GM18870 (cell line): ENCODE measurements around the gene IFT20.
"Not testable (repeated sequence)": the region's sequence is repeated elsewhere in the genome, so short reads cannot be mapped to it uniquely, and the experiment has no call there.

Experiments used
- ATAC-seq: cut with Tn5 transposase; IDR thresholded peaks from one replicate; pipeline ENCODE4 v1.9.1; 2021; ENCODE audit warnings: moderate library complexity; ENCODE audit not compliant: unreplicated experiment

Gene IFT20

DNA sequence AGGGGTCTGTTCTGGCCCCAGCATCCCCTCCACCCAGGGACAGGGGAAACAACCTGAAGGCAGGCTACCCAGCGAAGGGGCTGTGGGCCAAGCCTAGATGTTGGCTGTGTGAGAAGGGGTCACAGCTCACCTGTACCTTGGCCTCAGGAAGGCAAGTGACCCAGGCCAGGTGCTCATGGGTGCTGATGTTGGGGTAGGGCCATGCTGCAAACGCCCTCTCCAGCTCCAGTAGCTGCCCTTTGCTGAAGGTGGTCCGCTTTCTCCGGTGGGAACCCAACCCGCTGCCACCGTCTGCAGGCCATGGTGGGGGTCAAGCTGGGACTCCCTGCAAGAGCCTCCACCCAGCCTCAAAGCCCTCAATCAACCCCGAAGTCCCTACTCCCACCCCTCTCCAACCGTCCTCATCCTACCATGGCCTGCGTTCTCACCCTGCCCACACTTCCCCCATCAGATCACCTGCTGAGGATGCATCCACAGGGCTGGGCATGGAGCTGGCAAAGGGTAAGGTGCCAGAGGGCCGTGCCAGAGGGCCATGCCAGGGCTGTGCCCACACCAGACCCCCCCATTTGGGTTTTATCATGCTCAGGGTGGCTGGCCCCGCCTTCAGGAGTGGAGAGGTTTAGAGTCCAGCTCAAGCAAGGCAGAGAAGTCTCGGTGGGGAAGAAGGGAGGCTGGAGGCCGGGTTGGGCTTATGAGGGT is 29.5 kb upstream of the IFT20 start, which contains the start of gene SEBOX:
SEBOX (minus strand) TSS at position 535 of the 699 bp plus-strand sequence; CDS start at position 487, 48 bp downstream.
- ATAC-seq, result no peak

- ATAC-seq, result no peak
These were observed 28.7 kb upstream of the IFT20 start for GRCh38 chr17:28363776-28364650.

DNA sequence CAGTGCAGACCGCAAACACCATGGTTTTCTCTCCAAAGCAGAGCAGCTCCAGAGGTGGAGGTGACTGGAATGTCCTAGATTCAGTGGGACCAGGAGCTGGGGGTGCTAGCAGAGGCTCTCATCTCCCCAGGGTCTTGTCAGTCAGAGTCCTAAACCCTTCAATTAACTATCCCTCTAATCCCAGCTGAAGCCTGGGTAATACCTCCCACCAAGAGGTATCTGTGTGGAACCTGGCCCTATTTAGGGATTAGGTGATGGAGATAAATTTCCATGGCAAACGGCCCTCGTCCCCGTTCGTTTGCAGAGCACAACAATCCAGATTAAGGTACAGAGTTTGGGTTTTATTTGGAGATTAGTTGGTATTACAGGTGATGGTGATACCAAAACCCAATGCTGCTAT is 27.9 kb upstream of the IFT20 start:
- ATAC-seq, result no peak

DNA sequence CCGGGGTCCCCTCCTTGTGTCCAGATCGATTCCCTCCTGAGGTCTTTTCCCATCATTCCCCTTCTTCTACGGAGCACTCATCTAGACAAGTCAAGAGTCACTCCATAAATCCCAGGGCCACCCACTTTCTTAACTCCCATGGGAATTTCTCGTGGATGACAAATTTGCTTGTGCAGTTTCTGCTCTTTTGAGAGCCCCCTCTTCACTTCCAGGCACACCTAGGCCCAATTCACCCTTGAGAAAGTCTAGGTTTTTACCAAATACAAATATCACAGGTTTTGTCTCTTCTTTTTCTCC is 22.6 kb upstream of the IFT20 start:
- ATAC-seq, result no peak

GRCh38 chr17:28357061-28357900 is 22.0 kb upstream of the IFT20 start, which contains the start of gene POLDIP2:
Gene POLDIP2 (minus strand): TSS chr17:28357527. CDS start chr17:28357448, 79 bp downstream.
- ATAC-seq, result peak; percentile 80

GRCh38 chr17:28350271-28350670 is 15.0 kb upstream of the IFT20 start:
- ATAC-seq, result no peak

GRCh38 chr17:28348979-28349378 is 13.7 kb upstream of the IFT20 start:
- ATAC-seq, result no peak

GRCh38 chr17:28347261-28347891 is 12.1 kb upstream of the IFT20 start:
- no peak for ATAC-seq

GRCh38 chr17:28346746-28347246 is 11.5 kb upstream of the IFT20 start:
- ATAC-seq, result no peak

GRCh38 chr17:28346199-28346580 is 10.9 kb upstream of the IFT20 start:
- no peak for ATAC-seq

GRCh38 chr17:28345419-28346198 is 10.3 kb upstream of the IFT20 start:
- ATAC-seq, result no peak

- no peak for ATAC-seq
These were observed 9.2 kb upstream of the IFT20 start for GRCh38 chr17:28344435-28344901.

DNA sequence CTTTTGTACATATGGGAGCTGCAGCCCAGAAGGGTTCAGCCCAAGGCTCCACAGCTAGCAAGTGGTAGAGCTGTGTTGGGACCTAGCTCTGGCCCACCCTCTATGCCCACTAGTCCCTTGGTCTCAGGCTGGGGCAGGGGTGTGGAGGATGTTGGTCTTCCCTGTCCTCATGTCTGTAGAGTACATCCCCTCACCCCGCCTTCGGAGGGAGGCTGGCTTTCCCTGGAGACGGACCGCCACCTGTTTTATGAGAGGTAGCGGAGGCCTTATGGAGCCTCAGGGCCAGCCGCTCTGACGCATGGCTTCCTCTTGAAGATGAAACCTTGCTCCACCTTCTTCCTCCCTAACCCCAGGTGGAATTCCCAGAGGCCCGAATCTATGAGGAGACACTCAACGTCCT is 8.7 kb upstream of the IFT20 start:
- no peak for ATAC-seq

DNA sequence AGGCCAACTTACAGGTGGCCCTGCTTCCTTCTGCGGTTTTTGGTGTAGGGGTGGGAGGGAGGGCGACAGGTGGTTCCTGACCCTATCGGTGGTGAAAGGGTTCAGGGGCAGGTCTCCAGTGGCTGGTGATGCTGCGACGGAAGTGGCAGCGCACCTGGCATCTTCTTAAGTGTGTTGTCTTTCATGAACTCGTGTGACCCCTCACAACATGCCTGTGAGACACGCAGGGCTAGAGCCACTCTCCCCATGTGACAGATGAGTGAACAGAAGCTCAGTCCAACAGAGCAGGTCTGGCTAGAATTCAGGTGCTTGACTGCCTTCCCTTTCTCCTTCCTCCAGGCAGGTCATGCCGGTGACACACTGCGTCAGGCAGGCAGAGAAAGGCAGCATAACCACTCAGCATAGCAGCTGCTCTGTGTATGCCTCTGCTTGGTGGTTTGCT is 8.2 kb upstream of the IFT20 start:
- no peak for ATAC-seq

GRCh38 chr17:28342313-28342712 is 7.0 kb upstream of the IFT20 start:
- ATAC-seq, result no peak

DNA sequence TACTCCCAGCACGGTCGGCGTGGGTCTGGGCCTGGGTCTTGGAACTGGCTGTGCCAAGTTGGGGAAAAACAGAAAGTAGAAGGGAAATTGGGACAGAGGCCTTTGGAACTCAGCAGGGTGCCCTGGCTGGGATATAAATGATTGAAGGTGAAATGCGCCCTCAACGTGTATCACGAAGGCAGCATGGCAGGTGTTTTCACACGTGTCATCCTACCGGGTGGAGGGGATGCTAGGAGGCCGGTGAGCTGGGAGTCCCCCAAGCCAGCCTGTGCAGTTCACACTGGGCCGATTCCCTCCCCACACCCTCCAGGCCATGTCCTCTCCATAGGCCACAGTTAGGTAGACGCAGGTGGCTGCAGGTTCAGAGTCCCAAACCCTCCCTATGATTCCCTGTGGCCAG is 6.2 kb upstream of the IFT20 start:
- no peak for ATAC-seq

GRCh38 chr17:28340374-28340773 is 5.1 kb upstream of the IFT20 start:
- no peak for ATAC-seq

- no peak for ATAC-seq
These were observed 4.2 kb upstream of the IFT20 start for GRCh38 chr17:28339431-28339830.

DNA sequence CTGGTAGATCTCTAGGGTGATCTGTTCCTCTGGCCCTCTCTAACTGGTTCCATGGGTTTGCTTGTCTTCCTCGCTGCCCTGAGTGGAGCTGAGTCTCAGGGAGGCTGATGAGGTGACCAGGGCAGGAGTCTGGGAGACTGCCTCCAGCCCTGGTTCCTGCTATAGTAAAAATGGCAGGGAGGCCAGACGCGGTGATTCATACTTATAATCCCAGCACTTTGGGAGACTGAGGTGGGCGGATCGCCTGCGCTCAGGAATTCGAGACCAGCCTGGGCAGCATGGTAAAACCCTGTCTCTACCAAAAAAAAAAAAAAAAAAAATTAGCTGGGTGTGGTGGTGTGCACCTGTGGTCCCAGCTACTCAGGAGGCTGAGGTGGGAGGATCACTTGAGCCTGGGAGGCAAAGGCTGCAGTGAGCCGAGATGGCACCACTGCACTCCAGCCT is 3.5 kb upstream of the IFT20 start:
- ATAC-seq, result not testable (repeated sequence)
